OCI-LY3 (cell line): ENCODE results near the gene TRIO.

Experiments used
- H2AFZ ChIP-seq: fragments of 200-600, 300-600 bp; shearing (Covaris generic); 2 replicates; pipeline ENCODE4 v1.6.0; 2014; ENCODE audit warnings: antibody characterized with exemption, low read depth, low read length
- H3K27ac ChIP-seq: fragments of 200-600, 300-600 bp; sonication (generic); 2 replicates; pipeline ENCODE4 v1.5.1; 2014; ENCODE audit warnings: mild to moderate bottlenecking, low read length, moderate library complexity, mixed read lengths
- H3K27me3 ChIP-seq: fragments of 200-600, 300-600 bp; sonication (generic); 2 replicates; pipeline ENCODE4 v1.6.1; 2014; ENCODE audit warnings: low read depth, low read length, mixed read lengths
- H3K36me3 ChIP-seq: fragments of 200-600, 300-600 bp; sonication (generic); replicated peaks from 2 replicates; pipeline ENCODE3; 2014; ENCODE audit warnings: low read depth, low read length, mixed read lengths
- H3K4me1 ChIP-seq: fragments of 300-600, 200-600 bp; sonication (generic); 2 replicates; pipeline ENCODE4 v1.6.1; 2014; ENCODE audit warnings: low read length, mixed read lengths
- H3K4me2 ChIP-seq: fragments of 200-600, 300-600 bp; sonication (generic); 2 replicates; pipeline ENCODE4 v1.6.1; 2014; ENCODE audit warnings: low read length, mixed read lengths
- H3K4me3 ChIP-seq: fragments of 300-600, 200-600 bp; sonication (generic); 2 replicates; pipeline ENCODE4 v1.5.1; 2014; ENCODE audit warnings: antibody characterized with exemption, mild to moderate bottlenecking, low read length, moderate library complexity
- H3K79me2 ChIP-seq: fragments of 300-600, 200-600 bp; shearing (Covaris generic); 2 replicates; pipeline ENCODE4 v1.6.1; 2014; ENCODE audit warnings: mild to moderate bottlenecking, low read length, mixed read lengths
- H3K9ac ChIP-seq: fragments of 300-600, 200-600 bp; shearing (Covaris generic); 2 replicates; pipeline ENCODE4 v1.6.0; 2014; ENCODE audit warnings: mild to moderate bottlenecking, low read length, moderate library complexity
- H3K9me3 ChIP-seq: fragments of 200-600, 300-600 bp; shearing (Covaris generic); 2 replicates; pipeline ENCODE4 v1.6.1; 2014; ENCODE audit warnings: low read length, mixed read lengths; ENCODE audit not compliant: insufficient read depth
- H4K20me1 ChIP-seq: fragments of 200-600, 300-600 bp; sonication (generic); 2 replicates; pipeline ENCODE4 v1.6.1; 2016; ENCODE audit warnings: low read length, mixed read lengths; ENCODE audit not compliant: insufficient read depth
- CTCF ChIP-seq: fragments of 200-600, 300-600 bp; sonication (generic); IDR thresholded peaks from 2 replicates; pipeline ENCODE4 v1.5.1; 2014; ENCODE audit warnings: antibody characterized with exemption, low read length, low read depth
- EZH2phosphoT487 ChIP-seq: fragments of 200-600 bp; shearing (Covaris generic); IDR thresholded peaks from 2 replicates; pipeline ENCODE4 v1.6.1; 2018; ENCODE audit warnings: antibody characterized with exemption, mixed run types, low read depth

The TRIO gene

GRCh38 chr5:14190194-14191164 is 47.3 kb downstream of the TRIO start:
- Histone ChIP-seq H3K9me3 (no peaks in the 10 kb centered on the region), H3K79me2 (no peaks in the 10 kb centered on the region), H3K27me3 (no peaks in the 10 kb centered on the region), H3K27ac (no peak overlapping the region), H3K9ac (no peak overlapping the region), H3K4me1 (no peaks in the 10 kb centered on the region), H4K20me1 (no peaks in the 10 kb centered on the region), H3K4me3 (no peak overlapping the region), H3K36me3 (no peaks in the 10 kb centered on the region), H2AFZ (no peak overlapping the region), H3K4me2 (no peak overlapping the region)
- TF ChIP-seq EZH2phosphoT487, result no peak
- no peak for TF ChIP-seq CTCF

GRCh38 chr5:14191325-14191724 is 48.2 kb downstream of the TRIO start:
- no peaks in the 10 kb centered on the region for H3K79me2 ChIP-seq
- H3K4me1 ChIP-seq, result no peaks in the 10 kb centered on the region
- no peaks in the 10 kb centered on the region for H4K20me1 ChIP-seq
- no peak overlapping the region for H3K27ac ChIP-seq
- H3K4me3 ChIP-seq, result no peak overlapping the region
- no peak for TF ChIP-seq CTCF
- TF ChIP-seq EZH2phosphoT487, result no peak
- no peaks in the 10 kb centered on the region for H3K36me3 ChIP-seq
- H3K4me2 ChIP-seq, result no peak overlapping the region
- no peaks in the 10 kb centered on the region for H3K27me3 ChIP-seq
- no peak overlapping the region for H2AFZ ChIP-seq
- no peak overlapping the region for H3K9ac ChIP-seq
- no peaks in the 10 kb centered on the region for H3K9me3 ChIP-seq

- H3K79me2 ChIP-seq, result no peaks in the 10 kb centered on the region
- no peak overlapping the region for H3K27ac ChIP-seq
Observed at GRCh38 chr5:14193496-14193895, 50.4 kb downstream of the TRIO start.

More at GRCh38 chr5:14193496-14193895, 50.4 kb downstream of the TRIO start:
- Histone ChIP-seq H3K4me3 (no peak overlapping the region), H3K4me2 (no peak overlapping the region), H4K20me1 (no peaks in the 10 kb centered on the region), H3K9ac (no peak overlapping the region), H3K27me3 (no peaks in the 10 kb centered on the region), H3K9me3 (no peaks in the 10 kb centered on the region), H3K4me1 (no peaks in the 10 kb centered on the region), H2AFZ (no peak overlapping the region), H3K36me3 (no peaks in the 10 kb centered on the region)
- TF ChIP-seq EZH2phosphoT487 (no peak), CTCF (no peak)
